Activated naive CD8-positive, alpha-beta T cell (primary cell): ENCODE measurements around the gene MECP2.

Experiments
- H3K27ac Mint-ChIP-seq: one replicate; pipeline ENCODE4 v1.8.0; 2021; ENCODE audit warnings: mixed read lengths
- H3K27me3 Mint-ChIP-seq: one replicate; pipeline ENCODE4 v1.8.0; 2021; ENCODE audit warnings: mixed read lengths
- H3K36me3 Mint-ChIP-seq: one replicate; pipeline ENCODE4 v1.8.0; 2021; ENCODE audit warnings: mixed read lengths
- H3K4me1 Mint-ChIP-seq: one replicate; pipeline ENCODE4 v1.8.0; 2021; ENCODE audit warnings: low read depth, mixed read lengths
- H3K4me3 Mint-ChIP-seq: one replicate; pipeline ENCODE4 v1.8.0; 2021; ENCODE audit warnings: mild to moderate bottlenecking, mixed read lengths
- H3K9me3 Mint-ChIP-seq: one replicate; pipeline ENCODE4 v1.8.0; 2021; ENCODE audit warnings: low read depth, mixed read lengths

Gene MECP2

DNA sequence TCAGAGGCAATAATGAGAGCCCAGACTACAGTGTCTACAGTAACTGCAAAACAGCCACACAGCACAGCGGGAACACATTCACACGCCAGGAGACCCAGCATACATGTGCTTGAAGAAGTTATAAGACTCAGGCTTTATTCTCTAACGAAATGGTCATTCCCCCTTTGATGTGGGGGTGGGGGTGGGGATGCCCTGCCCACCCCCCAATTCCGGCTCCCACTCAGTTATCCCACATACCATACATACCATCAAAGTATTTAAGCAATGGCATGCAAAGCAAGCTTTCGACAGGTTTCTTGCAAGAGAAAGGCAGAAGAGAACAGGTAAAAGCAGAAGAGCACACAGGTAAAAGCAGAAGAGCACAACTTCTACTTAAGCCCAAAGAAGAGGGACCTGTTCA, 3.6 kb downstream of the MECP2 start:
- H3K36me3 Mint-ChIP-seq = peaks cover 4% of the 10 kb centered on the region
- peaks cover 60% of the 10 kb centered on the region for H3K4me1 Mint-ChIP-seq
- H3K27ac Mint-ChIP-seq = peak overlapping the region; percentile 81
- no peaks in the 10 kb centered on the region for H3K9me3 Mint-ChIP-seq
- H3K27me3 Mint-ChIP-seq = no peaks in the 10 kb centered on the region
- peak overlapping the region; percentile 90 for H3K4me3 Mint-ChIP-seq

DNA sequence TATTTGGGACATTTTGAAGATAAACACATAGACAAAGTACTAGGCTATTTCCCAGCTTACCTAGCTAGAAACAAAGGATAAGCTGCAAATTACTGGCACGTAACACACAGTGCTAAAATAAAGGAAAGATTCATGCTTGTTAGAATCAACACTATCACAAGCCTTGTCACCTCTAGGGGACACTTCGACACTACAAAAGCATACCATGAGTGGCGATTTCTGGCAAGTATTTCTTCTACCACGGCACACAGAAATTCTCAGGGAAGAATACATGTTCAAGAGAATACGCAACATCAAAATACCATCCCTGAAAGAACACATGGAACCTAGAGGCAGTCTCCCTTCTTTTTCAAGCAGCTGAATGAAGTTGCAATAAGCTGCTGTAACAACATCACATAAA, 5.1 kb downstream of the MECP2 start:
- no peaks in the 10 kb centered on the region for H3K9me3 Mint-ChIP-seq
- peak overlapping the region; percentile 57 for H3K4me3 Mint-ChIP-seq
- no peaks in the 10 kb centered on the region for H3K27me3 Mint-ChIP-seq
- peak overlapping the region; percentile 81 for H3K27ac Mint-ChIP-seq
- H3K4me1 Mint-ChIP-seq = peaks cover 63% of the 10 kb centered on the region
- H3K36me3 Mint-ChIP-seq = peaks cover 4% of the 10 kb centered on the region

DNA sequence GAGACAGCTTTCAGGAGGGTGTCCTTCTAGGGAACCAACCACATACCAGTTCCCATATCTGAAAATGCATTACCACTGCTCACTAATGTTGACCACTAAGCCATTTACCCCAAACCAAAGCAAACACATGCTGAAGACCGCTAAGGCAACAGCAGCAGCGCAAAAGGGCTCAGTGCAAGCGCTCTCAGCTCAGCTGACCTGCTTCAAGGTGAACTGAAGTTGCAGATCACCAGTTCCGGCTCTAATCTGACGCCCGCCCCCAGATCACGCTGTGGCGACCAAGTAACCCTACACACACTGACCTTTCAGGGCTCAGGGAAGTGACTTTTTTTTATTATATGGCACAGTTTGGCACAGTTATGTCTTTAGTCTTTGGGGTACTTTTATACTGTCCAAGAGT, 5.8 kb downstream of the MECP2 start:
- H3K9me3 Mint-ChIP-seq = no peaks in the 10 kb centered on the region
- H3K27me3 Mint-ChIP-seq = no peaks in the 10 kb centered on the region
- H3K4me1 Mint-ChIP-seq = peaks cover 64% of the 10 kb centered on the region
- H3K36me3 Mint-ChIP-seq = peaks cover 4% of the 10 kb centered on the region
- no peak overlapping the region for H3K4me3 Mint-ChIP-seq
- H3K27ac Mint-ChIP-seq = peak overlapping the region; percentile 34

DNA sequence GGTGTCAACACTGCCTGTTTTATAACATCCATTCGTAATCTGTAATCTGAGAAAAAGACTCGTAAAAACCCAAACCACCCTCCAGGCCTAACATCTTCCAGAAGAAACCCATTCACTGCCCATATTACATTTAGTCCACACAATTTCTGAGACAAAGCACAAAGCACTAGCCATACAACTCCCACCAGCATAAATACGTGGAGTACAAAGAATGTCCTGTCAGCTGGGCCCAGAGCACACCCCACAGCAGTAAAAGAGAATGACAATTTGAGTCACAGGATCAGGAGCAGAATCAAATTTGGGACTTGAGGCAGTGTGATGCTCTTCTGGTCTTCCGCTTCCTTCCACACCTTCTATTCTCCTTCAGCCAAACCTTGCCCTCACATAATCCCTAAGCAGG, 6.8 kb downstream of the MECP2 start:
- Mint-ChIP-seq H3K4me3 (no peak overlapping the region), H3K9me3 (no peaks in the 10 kb centered on the region), H3K36me3 (peaks cover 4% of the 10 kb centered on the region), H3K4me1 (peaks cover 59% of the 10 kb centered on the region), H3K27ac (peak overlapping the region; percentile 81), H3K27me3 (no peaks in the 10 kb centered on the region)

DNA sequence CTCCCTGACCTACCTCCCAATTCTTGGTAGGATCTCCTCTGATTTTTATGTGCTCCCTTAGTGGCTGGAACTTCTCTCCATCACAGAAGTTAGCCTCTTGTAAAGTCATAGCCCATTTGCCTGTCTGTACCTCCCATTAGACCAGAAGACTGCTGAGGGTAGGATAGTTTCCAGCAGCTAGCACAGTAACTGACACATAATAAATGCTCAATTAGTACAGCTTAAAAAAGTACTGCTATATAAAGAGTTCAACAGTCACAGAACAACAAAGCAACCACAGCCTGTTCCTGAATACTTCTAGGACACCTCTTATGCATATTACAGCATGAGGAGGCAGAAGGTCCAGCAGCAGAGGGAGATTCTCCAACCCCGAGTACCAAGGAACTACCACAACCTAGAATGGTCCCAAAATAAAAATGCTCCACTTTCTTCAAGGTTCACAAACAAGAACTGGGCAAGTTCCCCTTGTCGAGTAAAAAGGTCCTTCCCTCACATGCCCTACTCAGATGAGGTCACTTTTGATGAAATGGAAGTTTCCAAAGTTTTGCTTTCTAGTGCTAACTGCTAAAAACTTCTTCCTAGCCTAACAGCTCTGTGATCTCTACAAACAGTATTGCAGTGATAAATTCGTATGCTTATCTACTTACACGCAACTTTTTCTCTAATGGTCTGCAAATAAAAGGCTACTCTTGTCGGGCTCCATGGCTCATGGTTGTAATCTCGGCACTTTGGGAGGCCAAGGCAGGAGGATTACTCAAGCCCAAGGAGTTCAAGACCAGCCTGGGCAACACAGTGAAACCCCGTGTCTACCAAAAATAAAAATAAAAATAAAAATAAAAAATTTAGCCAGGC, 12.8 kb downstream of the MECP2 start:
- H3K27me3 Mint-ChIP-seq = no peaks in the 10 kb centered on the region
- H3K9me3 Mint-ChIP-seq = no peaks in the 10 kb centered on the region
- peaks cover 4% of the 10 kb centered on the region for H3K36me3 Mint-ChIP-seq
- H3K4me1 Mint-ChIP-seq = peaks cover 41% of the 10 kb centered on the region
- H3K27ac Mint-ChIP-seq = peak overlapping the region; percentile 87
- peak overlapping the region; percentile 51 for H3K4me3 Mint-ChIP-seq

DNA sequence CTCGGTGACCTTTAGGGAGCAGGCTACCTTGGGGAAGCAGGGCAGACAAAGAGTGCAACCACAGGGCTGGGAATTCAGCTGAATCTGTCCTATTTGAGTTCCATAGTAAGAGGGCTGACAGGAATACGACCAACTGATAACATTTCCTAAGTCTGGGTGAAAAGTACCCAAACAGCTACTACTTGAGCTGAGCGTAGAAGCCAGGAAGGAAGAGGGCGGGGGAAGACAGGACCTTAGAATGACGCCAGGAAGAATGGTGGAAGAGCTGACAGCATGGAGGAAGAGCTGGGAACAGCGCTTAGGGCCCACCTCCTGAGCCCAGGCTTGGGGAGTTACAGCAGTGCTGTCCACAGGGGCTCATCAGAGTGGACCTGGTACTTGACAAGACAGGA, 14.4 kb downstream of the MECP2 start:
- Mint-ChIP-seq H3K9me3 (no peaks in the 10 kb centered on the region), H3K4me3 (peak overlapping the region; percentile 56), H3K27ac (peak overlapping the region; percentile 77), H3K4me1 (peaks cover 43% of the 10 kb centered on the region), H3K27me3 (no peaks in the 10 kb centered on the region), H3K36me3 (peaks cover 4% of the 10 kb centered on the region)

DNA sequence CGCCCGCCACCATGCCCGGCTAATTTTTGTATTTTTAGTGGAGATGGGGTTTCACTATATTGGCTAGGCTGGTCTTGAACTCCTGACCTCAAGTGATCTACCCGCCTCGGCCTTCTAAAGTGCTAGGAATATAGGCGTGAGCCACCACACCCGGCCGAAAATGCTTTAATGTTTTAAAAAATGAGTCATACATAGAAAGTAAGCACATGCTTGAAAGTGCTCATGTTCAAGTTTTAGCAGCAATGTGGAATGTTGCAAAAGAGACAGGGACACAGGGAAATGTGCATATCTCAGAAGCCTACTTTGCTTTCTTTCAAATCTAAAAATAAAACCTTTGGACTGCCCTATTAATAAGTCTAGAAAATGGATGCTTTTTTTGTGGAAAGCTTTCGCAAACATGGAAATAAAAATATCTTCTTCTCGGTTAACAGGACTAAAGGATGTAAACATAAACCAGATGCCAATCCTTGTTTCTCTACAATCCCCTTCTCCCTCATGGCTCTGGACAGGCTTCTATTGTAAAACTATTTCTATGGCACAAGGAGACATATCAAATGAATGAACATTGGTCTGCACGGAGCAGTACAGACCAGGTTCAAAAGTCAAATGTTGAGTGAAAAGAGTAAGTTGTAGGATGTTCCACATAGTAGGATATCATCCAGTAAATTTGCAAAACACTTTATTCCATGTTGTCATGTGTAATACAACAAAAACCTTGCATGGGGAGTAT, 15.0 kb downstream of the MECP2 start:
- no peaks in the 10 kb centered on the region for H3K9me3 Mint-ChIP-seq
- H3K27ac Mint-ChIP-seq = peak overlapping the region; percentile 77
- H3K4me3 Mint-ChIP-seq = peak overlapping the region; percentile 56
- no peaks in the 10 kb centered on the region for H3K27me3 Mint-ChIP-seq
- peaks cover 4% of the 10 kb centered on the region for H3K36me3 Mint-ChIP-seq
- peaks cover 37% of the 10 kb centered on the region for H3K4me1 Mint-ChIP-seq

DNA sequence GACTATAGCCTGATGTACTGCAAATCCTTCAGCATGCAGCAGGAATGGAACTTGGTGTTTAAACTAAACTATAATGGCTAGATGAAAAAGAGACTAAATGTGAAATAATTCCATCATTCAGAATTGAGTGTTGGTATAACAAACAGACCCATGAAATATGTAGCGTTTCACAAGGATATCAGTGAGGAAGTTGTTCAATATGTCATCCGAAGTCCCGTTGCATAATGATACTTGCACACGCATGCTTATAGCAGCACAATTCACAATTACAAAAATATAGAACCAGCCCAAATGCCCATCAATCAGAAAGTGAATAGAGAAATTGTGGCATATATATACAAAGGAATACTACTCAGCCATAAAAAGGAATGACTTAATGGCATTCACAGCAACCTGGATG, 20.4 kb downstream of the MECP2 start:
- Mint-ChIP-seq H3K9me3 (no peaks in the 10 kb centered on the region), H3K4me1 (peaks cover 54% of the 10 kb centered on the region), H3K27ac (peak overlapping the region; percentile 41), H3K36me3 (peaks cover 5% of the 10 kb centered on the region), H3K27me3 (no peaks in the 10 kb centered on the region), H3K4me3 (no peak overlapping the region)

DNA sequence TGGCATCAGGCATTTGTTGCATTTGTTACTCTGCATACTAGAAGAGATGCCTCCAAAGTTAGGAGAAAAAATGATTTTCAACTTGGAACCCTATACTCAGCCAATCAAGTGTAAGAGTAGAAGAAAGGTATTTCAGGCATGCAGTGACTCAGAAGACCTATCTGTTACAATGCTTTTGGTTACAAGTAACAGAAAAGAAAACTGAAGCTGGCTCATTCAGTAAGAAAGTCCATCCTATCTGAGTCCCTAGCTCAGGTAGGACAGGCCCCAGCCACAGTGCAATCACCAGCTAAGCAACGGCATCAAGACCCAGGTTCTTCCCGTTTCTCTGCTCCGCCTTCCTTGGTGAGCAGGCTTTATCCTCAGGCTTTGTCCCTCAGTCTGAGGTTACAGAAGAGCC, 23.3 kb downstream of the MECP2 start:
- no peaks in the 10 kb centered on the region for H3K9me3 Mint-ChIP-seq
- no peak overlapping the region for H3K4me3 Mint-ChIP-seq
- peak overlapping the region; percentile 50 for H3K27ac Mint-ChIP-seq
- peaks cover 5% of the 10 kb centered on the region for H3K36me3 Mint-ChIP-seq
- H3K4me1 Mint-ChIP-seq = peaks cover 59% of the 10 kb centered on the region
- H3K27me3 Mint-ChIP-seq = no peaks in the 10 kb centered on the region

DNA sequence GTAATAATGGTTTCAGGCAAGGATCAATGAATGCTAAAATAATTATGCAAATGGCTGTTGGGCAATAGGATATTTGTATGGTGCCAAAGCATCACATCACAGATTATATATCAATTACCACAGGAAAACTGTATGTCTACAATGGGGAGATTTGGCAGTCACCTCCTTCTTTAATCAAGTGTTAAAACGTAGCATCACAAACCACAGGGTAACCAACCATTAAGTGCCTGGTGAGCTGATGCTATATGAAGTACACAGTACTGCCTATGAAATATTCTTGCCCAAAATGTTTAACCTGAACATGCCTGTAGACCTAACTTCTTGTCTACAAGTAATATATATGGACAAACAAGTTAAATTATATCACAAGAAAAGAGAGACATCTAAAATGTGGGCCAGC, 25.3 kb downstream of the MECP2 start:
- Mint-ChIP-seq H3K27me3 (no peaks in the 10 kb centered on the region), H3K4me1 (peaks cover 59% of the 10 kb centered on the region), H3K9me3 (no peaks in the 10 kb centered on the region), H3K27ac (peak overlapping the region; percentile 34), H3K4me3 (no peak overlapping the region), H3K36me3 (peaks cover 4% of the 10 kb centered on the region)

DNA sequence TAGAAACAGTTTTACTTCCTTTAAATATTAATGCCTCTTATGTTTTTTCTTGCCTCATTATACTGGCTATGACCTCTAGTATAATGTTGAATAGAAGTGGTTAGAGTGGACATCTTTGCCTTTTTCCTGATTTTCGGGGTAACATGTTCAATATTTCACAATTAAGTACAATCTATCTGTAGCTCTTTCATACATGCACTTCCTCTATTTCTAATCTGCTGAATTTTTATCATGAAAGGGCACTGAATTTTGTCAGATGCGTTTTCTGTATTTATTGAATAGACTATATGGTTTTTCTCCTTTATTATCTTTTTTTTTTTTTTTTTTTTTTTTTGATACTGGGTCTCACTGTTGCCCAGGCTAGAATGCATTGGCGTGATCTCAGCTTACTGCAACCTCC, 29.0 kb downstream of the MECP2 start:
- Mint-ChIP-seq H3K4me1 (peaks cover 48% of the 10 kb centered on the region), H3K27me3 (no peaks in the 10 kb centered on the region), H3K9me3 (no peaks in the 10 kb centered on the region), H3K36me3 (no peaks in the 10 kb centered on the region), H3K4me3 (no peak overlapping the region), H3K27ac (no peak overlapping the region)

DNA sequence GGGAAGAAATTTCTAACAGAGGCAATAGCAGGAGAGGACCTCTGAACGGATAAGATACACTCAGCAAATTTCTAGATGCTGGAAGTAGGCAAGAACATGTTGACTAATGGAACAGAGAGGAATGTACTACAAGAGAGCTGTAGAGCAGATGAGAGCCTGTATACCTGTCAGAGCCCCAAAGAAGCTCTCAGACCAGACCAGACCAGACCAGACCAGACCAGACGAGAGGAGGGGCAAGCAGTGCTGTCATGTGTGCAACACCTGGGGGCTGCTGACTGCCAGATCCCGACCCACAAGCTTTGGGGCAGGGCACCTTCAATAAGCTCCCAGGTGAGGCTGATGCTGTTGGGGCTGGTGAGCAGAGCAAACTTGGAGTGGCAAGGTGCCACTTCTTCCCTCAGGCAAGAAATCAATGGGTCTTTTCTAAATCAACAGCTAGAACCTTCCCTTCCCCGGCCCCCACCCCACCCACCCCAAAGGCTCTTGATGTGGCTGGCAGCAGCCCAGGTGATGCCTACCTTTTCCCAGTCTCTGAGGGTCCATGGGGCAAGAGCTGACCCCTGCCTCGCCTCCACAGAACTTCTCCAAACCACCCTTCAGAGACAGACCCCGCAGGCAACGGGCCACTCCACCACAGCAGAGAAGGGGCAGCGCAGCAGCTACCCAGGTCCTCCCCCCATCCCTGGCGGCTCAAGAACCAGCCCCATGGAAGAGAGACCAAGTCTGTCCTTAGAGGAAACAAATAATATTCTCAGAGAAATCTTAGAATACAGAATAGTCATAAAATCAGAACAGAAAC, 32.7 kb downstream of the MECP2 start:
- no peak overlapping the region for H3K4me3 Mint-ChIP-seq
- no peaks in the 10 kb centered on the region for H3K36me3 Mint-ChIP-seq
- peaks cover 58% of the 10 kb centered on the region for H3K4me1 Mint-ChIP-seq
- H3K27me3 Mint-ChIP-seq = no peaks in the 10 kb centered on the region
- H3K9me3 Mint-ChIP-seq = no peaks in the 10 kb centered on the region
- H3K27ac Mint-ChIP-seq = peak overlapping the region; percentile 89

DNA sequence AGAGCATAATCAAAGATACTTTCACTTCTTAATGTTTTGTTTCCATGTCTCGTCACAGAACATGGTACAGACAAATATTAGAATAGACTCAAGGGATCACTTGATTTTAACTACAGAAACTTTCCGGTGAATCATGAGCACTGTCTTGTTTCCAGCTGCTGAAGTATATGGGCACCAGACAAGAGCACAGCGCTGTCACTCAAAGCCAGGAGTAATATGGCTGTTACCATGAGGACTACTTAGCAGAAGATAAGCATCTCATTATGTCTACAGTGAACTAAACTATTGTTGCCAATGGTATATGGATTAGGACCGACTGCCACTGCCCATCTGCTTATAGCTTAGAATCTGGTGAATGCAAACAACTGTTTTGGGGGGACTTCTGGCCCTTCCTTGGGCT, 34.3 kb downstream of the MECP2 start:
- Mint-ChIP-seq H3K27me3 (no peaks in the 10 kb centered on the region), H3K9me3 (no peaks in the 10 kb centered on the region), H3K36me3 (no peaks in the 10 kb centered on the region), H3K4me3 (no peak overlapping the region), H3K27ac (peak overlapping the region; percentile 89), H3K4me1 (peaks cover 68% of the 10 kb centered on the region)

DNA sequence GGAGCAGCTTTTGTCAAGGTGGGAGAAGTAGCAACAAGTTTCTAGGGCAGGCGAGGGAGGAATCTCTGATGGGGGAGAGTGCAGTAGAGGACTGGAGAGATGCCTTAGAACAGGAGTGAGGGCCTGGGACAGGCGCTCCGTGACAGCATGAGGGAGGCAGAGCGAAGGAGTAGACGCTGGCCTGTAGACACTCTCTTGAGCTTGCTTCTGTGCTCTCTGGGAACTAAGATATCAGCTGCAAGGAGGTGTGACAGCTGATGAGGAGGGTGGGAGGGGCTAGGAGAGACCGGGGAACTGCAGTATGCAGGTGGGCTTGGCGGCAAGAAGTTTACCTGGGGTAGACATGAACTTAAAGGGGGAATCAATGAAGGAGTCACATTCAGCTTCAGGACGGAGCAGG, 35.7 kb downstream of the MECP2 start:
- Mint-ChIP-seq H3K9me3 (no peaks in the 10 kb centered on the region), H3K4me1 (peaks cover 79% of the 10 kb centered on the region), H3K27ac (peak overlapping the region; percentile 89), H3K4me3 (no peak overlapping the region), H3K27me3 (no peaks in the 10 kb centered on the region), H3K36me3 (no peaks in the 10 kb centered on the region)

DNA sequence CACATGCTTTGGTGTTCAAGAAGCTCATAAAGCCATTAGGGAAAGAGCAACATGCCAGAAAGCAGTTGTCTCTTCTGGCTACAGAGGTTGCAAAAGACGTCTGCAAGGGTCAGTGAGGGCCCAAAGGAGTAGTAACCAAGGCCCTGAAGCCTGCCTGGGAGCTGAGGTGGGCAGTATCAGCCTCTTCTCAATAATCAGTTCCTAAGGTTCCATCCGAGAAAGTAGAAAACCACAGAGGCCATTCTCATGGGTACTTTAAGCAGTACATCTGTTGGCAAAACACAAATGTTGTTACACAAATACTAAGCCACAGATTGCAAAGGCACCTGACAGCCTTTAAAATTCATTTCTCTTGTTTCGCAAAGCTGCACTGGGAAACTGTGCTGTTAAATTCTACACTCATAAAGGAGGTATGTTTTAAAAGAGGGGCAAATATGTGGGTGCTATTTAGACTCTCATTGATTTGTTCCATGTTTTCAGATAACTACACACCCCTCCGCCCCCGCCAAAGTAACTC, 37.7 kb downstream of the MECP2 start:
- H3K27me3 Mint-ChIP-seq = no peaks in the 10 kb centered on the region
- peak overlapping the region; percentile 89 for H3K27ac Mint-ChIP-seq
- peaks cover 83% of the 10 kb centered on the region for H3K4me1 Mint-ChIP-seq
- no peak overlapping the region for H3K4me3 Mint-ChIP-seq
- H3K36me3 Mint-ChIP-seq = no peaks in the 10 kb centered on the region
- no peaks in the 10 kb centered on the region for H3K9me3 Mint-ChIP-seq
